Glutamatergic neuron (in vitro differentiated cells): Measurements from ENCODE around the gene NOXA1. TPM values are rescaled to one million over a fixed set of nuclear protein-coding genes. Genes with fewer than 3 reads are reported as not detected.

Experiments used
- DNase-seq: peaks from one replicate; pipeline ENCODE4 v3.0.0; 2022
- H3K27ac Mint-ChIP-seq: one replicate; pipeline ENCODE4 v1.8.0; 2020; ENCODE audit warnings: mild to moderate bottlenecking, mixed read lengths, inconsistent platforms; ENCODE audit not compliant: unreplicated experiment
- H3K27me3 Mint-ChIP-seq: one replicate; pipeline ENCODE4 v1.8.0; 2020; ENCODE audit warnings: mild to moderate bottlenecking, moderate library complexity, mixed read lengths, inconsistent platforms; ENCODE audit not compliant: unreplicated experiment
- H3K36me3 Mint-ChIP-seq: one replicate; pipeline ENCODE4 v1.8.0; 2020; ENCODE audit warnings: mild to moderate bottlenecking, mixed read lengths, inconsistent platforms; ENCODE audit not compliant: unreplicated experiment
- H3K4me1 Mint-ChIP-seq: one replicate; pipeline ENCODE4 v1.8.0; 2020; ENCODE audit warnings: mild to moderate bottlenecking, low read depth, mixed read lengths, inconsistent platforms; ENCODE audit not compliant: unreplicated experiment
- H3K4me3 Mint-ChIP-seq: one replicate; pipeline ENCODE4 v1.8.0; 2020; ENCODE audit warnings: mild to moderate bottlenecking, mixed read lengths, inconsistent platforms; ENCODE audit not compliant: unreplicated experiment
- H3K9me3 Mint-ChIP-seq: one replicate; pipeline ENCODE4 v1.8.0; 2020; ENCODE audit warnings: mild to moderate bottlenecking, moderate library complexity, mixed read lengths, inconsistent platforms; ENCODE audit not compliant: unreplicated experiment
- microRNA-seq: library from miRNA; unstranded; fragments of <30 nt; microRNA quantifications from one replicate; pipeline ENCODE4, GENCODE V29; 2020; ENCODE audit not compliant: unreplicated experiment
- total RNA-seq: library from RNA; stranded (reverse); fragmentation: NEBNext Ultra II Directional; extraction: Animal tissue kit (Norgen Biotek cat#: 25700); gene quantifications from one replicate; pipeline ENCODE4 v1.2.1, GENCODE V29; 2021; ENCODE audit not compliant: unreplicated experiment
- TF ChIP-seq, protein P1 (sequence below): fragments of 200-600 bp; sonication (generic); IDR thresholded peaks from one replicate; pipeline ENCODE4 v1.5.0; 2021; ENCODE audit not compliant: partially characterized antibody, unreplicated experiment

The NOXA1 gene
- total RNA-seq, 1 donor from 2014 or later: 2.6 TPM

GRCh38 chr9:137478962-137479861 is 56.0 kb downstream of the NOXA1 start:
- Mint-ChIP-seq H3K36me3 (peaks cover 13% of the 10 kb centered on the region), H3K4me3 (peak overlapping the region; percentile 77), H3K4me1 (peaks cover 7% of the 10 kb centered on the region), H3K27ac (peak overlapping the region; percentile 91), H3K27me3 (peaks cover 12% of the 10 kb centered on the region), H3K9me3 (peaks cover 17% of the 10 kb centered on the region)
- DNase-seq: no peak
- TF ChIP-seq, protein P1, sequence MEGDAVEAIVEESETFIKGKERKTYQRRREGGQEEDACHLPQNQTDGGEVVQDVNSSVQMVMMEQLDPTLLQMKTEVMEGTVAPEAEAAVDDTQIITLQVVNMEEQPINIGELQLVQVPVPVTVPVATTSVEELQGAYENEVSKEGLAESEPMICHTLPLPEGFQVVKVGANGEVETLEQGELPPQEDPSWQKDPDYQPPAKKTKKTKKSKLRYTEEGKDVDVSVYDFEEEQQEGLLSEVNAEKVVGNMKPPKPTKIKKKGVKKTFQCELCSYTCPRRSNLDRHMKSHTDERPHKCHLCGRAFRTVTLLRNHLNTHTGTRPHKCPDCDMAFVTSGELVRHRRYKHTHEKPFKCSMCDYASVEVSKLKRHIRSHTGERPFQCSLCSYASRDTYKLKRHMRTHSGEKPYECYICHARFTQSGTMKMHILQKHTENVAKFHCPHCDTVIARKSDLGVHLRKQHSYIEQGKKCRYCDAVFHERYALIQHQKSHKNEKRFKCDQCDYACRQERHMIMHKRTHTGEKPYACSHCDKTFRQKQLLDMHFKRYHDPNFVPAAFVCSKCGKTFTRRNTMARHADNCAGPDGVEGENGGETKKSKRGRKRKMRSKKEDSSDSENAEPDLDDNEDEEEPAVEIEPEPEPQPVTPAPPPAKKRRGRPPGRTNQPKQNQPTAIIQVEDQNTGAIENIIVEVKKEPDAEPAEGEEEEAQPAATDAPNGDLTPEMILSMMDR: no peak

- no peak for DNase-seq
- H3K27ac Mint-ChIP-seq: peak overlapping the region; percentile 91
- TF ChIP-seq, protein P1: no peak
- peaks cover 16% of the 10 kb centered on the region for H3K9me3 Mint-ChIP-seq
- H3K36me3 Mint-ChIP-seq: peaks cover 9% of the 10 kb centered on the region
- peak overlapping the region; percentile 77 for H3K4me3 Mint-ChIP-seq
- H3K4me1 Mint-ChIP-seq: peaks cover 9% of the 10 kb centered on the region
- peaks cover 11% of the 10 kb centered on the region for H3K27me3 Mint-ChIP-seq
These were observed 56.9 kb downstream of the NOXA1 start for GRCh38 chr9:137479892-137480685.

DNA sequence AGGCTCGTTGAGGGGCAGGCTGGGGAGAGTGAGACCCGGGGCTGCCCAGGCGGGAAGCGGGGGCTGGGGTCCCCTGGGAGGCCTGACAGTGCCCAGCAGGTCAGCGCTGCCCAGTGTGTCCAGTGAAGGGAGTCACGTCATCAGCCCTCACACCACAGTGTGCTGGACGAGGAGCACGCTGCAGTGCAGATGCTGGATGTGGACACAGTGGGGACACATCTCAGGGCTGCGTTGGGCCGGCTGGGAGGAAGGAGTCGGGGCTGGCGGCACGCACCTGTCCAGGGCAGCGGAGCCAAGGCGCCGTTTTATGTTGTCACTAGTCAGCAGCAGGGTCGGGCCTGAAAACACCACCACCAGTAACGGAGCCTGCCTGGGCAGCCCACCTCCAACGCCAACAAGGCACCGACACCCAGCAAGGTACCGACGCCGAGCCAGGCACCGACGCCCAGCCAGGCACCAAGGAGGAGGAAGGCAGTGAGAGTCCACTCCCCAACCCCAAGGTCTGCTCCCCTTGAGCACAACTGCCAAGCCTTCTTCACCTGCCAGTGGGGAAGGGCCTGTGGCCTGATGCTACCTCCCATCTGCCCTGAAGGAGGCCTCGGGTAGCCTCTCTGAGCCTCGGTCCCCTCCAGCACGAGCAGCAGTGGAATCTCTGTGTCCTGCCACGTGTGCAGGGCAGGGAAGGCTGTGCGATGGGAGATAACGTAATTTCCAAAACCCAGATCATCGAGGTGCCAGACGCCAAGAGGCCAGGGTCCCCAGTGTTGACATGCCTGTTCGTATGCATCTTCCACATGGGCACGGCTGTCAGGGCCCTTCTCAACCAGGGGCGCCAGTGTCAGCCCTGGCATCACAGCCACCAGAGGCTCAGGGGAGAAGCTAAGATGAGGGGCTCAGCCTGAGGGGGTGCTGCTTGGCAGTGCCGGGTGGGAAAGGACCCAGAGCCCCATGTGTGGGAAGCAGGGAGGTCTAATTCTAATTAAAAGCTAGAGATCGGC is 57.8 kb downstream of the NOXA1 start:
- Mint-ChIP-seq H3K4me3 (no peak overlapping the region), H3K36me3 (peaks cover 4% of the 10 kb centered on the region), H3K27me3 (peaks cover 11% of the 10 kb centered on the region), H3K4me1 (peaks cover 9% of the 10 kb centered on the region), H3K27ac (no peak overlapping the region), H3K9me3 (peaks cover 11% of the 10 kb centered on the region)
- DNase-seq: no peak
- TF ChIP-seq, protein P1: no peak

DNA sequence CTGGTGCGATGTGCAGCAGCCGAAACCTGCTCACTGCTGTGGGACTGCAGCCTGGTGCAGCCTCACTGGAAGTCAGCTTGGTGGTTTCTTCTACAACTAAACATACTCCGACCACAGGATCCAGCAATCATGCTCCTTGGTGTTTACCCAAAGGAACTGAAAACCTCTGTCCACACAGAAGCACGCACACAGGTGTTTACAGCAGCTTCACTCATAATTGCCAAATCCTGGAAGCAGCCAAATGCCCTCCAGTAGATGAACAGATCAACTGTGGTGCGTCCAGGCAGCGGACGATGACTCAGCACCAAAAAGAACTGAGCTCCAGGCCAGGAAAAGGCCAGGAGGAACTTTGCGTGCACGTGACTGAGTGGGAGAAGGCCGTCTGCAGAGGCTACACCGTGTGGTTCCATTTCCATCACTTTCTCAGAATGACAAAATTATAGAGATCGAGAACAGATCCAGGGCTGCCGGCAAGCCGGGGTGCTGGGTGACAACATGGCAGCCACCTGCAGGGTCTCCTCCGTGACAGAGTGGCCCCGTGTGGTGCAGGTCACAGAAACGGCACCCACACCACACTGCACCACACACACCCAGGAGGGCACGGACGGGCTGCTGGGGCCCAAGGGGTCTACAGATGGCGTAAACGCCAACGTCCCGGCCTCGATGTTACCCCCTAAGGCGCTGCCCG is 59.0 kb downstream of the NOXA1 start:
- TF ChIP-seq, protein P1: no peak
- H3K27ac Mint-ChIP-seq: no peak overlapping the region
- peaks cover 9% of the 10 kb centered on the region for H3K27me3 Mint-ChIP-seq
- H3K9me3 Mint-ChIP-seq: peaks cover 9% of the 10 kb centered on the region
- H3K36me3 Mint-ChIP-seq: no peaks in the 10 kb centered on the region
- H3K4me3 Mint-ChIP-seq: no peak overlapping the region
- peak; percentile 12 for DNase-seq
- H3K4me1 Mint-ChIP-seq: peaks cover 11% of the 10 kb centered on the region

Small RNA genes within 50 kb of the gene (microRNA-seq; reads per million reads assigned to microRNA genes)
- gene MIR7114: 20.1 reads per million, percentile 59 among the genes with 10 or more reads in this experiment

Other genes with a start within 250 kb of the NOXA1 start
- gene ANAPC2, start 234.8 kb upstream of the NOXA1 start, total RNA-seq: 72.9 TPM
- 37.3 TPM for gene SSNA1, start 234.7 kb upstream of the NOXA1 start, total RNA-seq
- gene TPRN, start 222.7 kb upstream of the NOXA1 start, total RNA-seq: 9.6 TPM
- gene TMEM203, start 217.7 kb upstream of the NOXA1 start, total RNA-seq: 36.5 TPM
- 31.6 TPM for gene NDOR1, start 217.7 kb upstream of the NOXA1 start, total RNA-seq
- 24.8 TPM for gene RNF208, start 201.2 kb upstream of the NOXA1 start, total RNA-seq
- 2.1 TPM for gene CYSRT1, start 198.2 kb upstream of the NOXA1 start, total RNA-seq
- gene RNF224, start 195.9 kb upstream of the NOXA1 start, total RNA-seq: 0.39 TPM
- gene SLC34A3, start 192.5 kb upstream of the NOXA1 start, total RNA-seq: not detected
- gene TUBB4B, start 182.1 kb upstream of the NOXA1 start, total RNA-seq: 192 TPM
- not detected for gene STPG3, start 172.1 kb upstream of the NOXA1 start, total RNA-seq
- 48.5 TPM for gene NELFB, start 168.1 kb upstream of the NOXA1 start, total RNA-seq
- gene TOR4A, start 145.7 kb upstream of the NOXA1 start, total RNA-seq: 1.5 TPM
- gene NRARP, start 121.1 kb upstream of the NOXA1 start, total RNA-seq: 15.2 TPM
- gene EXD3, start 231 bp upstream of the NOXA1 start, total RNA-seq: 24.5 TPM
- 1.0 TPM for gene ENTPD8, start 18.0 kb downstream of the NOXA1 start, total RNA-seq
- 131 TPM for gene NSMF, start 35.9 kb downstream of the NOXA1 start, total RNA-seq
- gene PNPLA7, start 127.0 kb downstream of the NOXA1 start, total RNA-seq: 6.7 TPM
- gene MRPL41, start 128.5 kb downstream of the NOXA1 start, total RNA-seq: 48.9 TPM
- gene DPH7, start 155.5 kb downstream of the NOXA1 start, total RNA-seq: 64.6 TPM
- 33.9 TPM for gene ZMYND19, start 167.1 kb downstream of the NOXA1 start, total RNA-seq
- gene ARRDC1, start 182.3 kb downstream of the NOXA1 start, total RNA-seq: 22.5 TPM
- gene EHMT1, start 195.6 kb downstream of the NOXA1 start, total RNA-seq: 162 TPM